HG03439 (cell line): ENCODE measurements around the gene LILRB4.
"Not testable (repeated sequence)": the region's sequence is repeated elsewhere in the genome, so short reads cannot be mapped to it uniquely, and the experiment has no call there.

Experiments
- ATAC-seq: cut with Tn5 transposase; IDR thresholded peaks from one replicate; pipeline ENCODE4 v1.9.1; 2021; ENCODE audit warnings: mild to moderate bottlenecking, moderate library complexity; ENCODE audit not compliant: unreplicated experiment

The LILRB4 gene

DNA sequence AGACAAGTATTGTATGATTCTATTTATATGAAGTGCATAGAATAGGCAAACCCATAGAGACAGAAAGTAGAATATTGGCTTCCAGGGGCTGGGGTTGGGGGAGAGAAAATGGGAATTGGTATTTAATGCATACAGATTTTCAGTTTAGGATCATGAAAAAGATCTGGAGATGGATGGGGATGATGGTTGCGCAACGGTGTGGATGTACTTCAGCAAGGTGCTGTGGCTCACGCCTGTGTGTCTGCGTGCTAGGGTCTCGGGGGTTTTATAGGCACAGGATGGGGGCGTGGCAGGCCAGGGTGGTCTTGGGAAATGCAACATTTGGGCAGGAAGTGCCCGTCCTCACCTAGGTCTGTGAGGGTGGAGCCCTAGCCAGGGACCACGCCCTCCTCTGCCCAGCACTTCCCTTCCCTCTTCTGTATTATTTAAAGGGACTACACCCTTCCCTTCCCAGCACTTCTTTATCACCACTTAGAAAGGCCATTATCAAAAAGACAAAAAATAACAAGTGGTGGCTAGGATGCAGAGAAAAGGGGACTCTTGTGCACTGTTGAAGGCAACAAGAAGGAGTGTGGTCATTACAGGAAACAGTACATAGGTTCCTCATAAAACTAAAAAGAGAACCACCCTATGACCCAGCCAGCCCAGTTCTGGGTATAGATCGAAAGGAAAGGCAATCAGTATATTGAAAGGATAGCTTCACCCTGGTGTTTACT lies 29.0 kb downstream of the LILRB4 start:
- no peak for ATAC-seq

DNA sequence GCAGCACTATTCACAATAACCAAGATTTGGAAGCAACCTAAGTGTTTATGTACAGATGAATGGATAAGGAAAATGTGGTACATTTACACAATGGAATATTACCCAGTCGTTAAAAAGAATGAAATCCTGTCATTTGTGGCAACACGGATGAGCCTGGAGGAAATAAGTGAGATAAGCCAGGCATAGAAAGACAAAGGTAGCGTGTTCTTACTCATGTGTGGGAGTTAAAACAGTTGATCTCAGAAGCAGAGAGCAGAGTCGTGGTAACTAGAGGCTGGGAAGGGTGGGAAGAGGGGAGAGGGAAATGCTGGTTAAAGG lies 29.5 kb downstream of the LILRB4 start:
- ATAC-seq: no peak

GRCh38 chr19:54694648-54695047 lies 31.9 kb downstream of the LILRB4 start:
- no peak for ATAC-seq

- no peak for ATAC-seq
These were observed 33.3 kb downstream of the LILRB4 start for GRCh38 chr19:54696117-54696548.

GRCh38 chr19:54696766-54697165 lies 34.0 kb downstream of the LILRB4 start:
- no peak for ATAC-seq

GRCh38 chr19:54697716-54698115 lies 34.9 kb downstream of the LILRB4 start:
- ATAC-seq: not testable (repeated sequence)

DNA sequence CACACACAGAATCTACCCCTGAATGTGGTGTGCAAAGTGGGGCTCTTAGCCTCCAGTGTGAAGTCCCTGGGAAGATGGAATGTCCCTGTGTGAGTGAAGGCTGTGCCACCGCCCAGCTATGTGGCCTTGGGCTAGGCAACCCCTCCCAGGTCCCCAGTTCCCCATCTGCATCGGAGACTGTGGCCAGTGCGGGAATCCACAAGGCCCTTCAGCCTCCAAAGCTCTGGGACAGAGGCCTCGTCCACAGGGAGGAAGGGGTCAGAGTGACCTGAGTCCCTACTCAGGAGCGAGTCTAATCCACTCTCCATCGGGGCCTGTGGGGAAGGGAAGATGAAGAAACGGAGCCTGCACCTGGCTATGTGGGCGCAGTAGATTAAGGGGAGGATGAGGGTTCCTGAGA lies 42.1 kb downstream of the LILRB4 start:
- no peak for ATAC-seq

DNA sequence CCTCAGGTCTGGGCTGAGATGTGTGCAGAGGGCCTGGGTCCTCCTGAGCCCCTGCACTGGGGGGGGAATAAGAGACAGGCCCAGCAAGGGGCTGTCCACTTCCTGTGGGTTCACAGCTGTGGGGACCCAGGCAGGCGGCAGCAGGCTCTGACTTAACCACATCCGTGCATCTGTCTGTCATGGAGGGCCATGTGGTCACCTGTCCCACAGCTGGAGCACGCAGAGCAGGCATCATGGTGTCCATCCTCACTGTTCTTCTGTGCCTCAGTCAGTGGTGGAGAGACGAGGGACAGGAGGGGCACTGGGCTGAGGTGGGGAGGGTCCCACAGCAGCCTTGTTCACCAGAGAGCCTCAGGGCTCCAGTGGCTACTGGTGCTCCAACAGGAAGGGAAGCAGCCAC lies 45.2 kb downstream of the LILRB4 start:
- no peak for ATAC-seq

DNA sequence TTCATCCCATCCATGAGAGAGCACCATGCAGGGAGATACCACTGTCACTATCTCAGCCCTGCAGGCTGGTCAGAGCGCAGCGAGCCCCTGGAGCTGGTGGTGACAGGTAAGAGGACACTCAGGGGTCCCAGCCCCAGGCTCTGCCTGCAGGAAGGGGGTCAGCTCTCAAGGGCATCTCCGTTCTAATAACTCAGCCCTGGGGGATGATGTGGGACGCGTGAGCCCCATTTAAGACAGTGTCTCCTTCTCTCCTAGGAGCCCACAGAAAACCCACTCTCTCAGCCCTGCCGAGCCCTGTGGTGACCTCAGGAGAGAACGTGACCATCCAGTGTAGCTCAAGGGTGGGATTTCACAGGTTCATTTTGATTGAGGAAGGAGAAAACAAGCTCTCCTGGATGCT lies 46.0 kb downstream of the LILRB4 start:
- ATAC-seq: no peak

DNA sequence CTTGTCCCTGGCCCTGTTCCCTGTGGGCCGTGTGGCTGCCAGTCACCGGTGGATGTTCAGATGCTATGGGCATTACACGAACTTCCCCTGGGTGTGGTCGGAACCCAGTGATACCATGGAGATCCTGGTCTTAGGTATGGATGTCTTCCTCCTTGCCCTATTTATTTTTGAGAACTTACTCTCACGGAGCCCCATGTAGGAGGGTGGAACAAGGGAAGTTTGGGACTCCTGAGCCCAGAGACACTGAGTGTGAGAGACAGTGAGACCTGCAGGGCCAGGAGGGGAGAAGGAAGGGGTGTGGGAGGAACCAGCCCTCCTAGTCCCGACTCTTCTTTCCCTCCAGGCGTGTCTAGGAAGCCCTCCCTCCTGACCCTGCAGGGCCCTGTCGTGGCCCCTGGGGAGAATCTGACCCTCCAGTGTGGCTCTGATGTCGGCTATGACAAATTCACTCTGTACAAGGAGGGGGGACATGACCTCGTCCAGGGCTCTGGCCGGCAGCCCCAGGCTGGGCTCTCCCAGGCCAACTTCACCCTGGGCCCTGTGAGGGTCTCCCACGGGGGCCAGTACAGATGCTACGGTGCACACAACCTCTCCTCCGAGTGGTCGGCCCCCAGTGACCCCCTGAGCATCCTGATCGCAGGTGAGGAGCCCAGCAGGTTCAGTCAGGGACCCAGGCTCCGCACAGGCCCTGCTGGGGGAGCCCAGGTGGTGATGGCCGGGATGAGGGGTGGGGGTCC lies 46.6 kb downstream of the LILRB4 start:
- no peak for ATAC-seq

GRCh38 chr19:54709956-54710355 lies 47.2 kb downstream of the LILRB4 start:
- ATAC-seq: not testable (repeated sequence)
